EH (cell line): ENCODE measurements around the gene CAGE1.
A peak's percentile ranks its signal among the peaks of the same experiment; 100 is the strongest.
"Not testable (repeated sequence)": the region's sequence is repeated elsewhere in the genome, so short reads cannot be mapped to it uniquely, and the experiment has no call there.

Experiments
- DNase-seq: peaks from one replicate; pipeline ENCODE4 v3.0.0-alpha.2; 2015; ENCODE audit warnings: low read depth

The CAGE1 gene

DNA sequence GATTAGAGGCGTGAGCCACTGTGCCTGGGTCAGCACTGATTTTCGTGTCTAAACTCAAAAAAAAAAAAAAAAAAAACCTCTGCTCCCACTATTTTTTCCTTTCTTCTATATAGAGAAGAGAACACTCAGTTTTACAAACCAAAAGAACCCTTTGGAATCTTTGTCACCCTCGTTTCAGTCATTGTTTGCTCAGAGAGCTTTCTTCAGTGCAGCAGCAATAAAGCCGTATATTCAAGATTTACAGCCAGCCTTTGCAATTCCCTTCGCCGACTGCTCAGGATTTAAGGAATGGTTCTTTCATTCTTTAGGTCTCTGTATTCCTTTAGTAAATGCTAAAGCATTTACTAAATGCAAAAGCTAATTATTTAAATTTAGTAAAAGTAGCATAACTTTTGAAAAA is 20.2 kb upstream of the CAGE1 start:
- DNase-seq: no peak

DNA sequence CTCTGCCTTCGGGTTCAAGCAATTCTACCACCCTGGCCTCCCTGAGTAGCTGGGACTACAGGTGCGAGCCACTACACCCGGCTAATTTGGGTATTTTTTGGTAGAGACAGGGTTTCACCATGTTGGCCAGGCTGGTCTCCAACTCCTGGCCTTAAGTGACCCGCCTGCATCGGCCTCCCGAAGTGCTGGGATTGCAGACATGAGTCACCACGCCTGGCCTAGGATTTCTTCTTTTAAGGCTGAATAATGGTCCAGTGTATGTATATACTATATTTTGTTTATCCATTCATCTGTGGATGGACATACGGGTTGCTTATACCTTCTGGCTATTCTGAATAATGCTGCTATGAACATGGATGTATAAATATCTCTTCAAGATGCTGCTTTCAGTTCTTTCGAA is 17.2 kb upstream of the CAGE1 start:
- DNase-seq: no peak

DNA sequence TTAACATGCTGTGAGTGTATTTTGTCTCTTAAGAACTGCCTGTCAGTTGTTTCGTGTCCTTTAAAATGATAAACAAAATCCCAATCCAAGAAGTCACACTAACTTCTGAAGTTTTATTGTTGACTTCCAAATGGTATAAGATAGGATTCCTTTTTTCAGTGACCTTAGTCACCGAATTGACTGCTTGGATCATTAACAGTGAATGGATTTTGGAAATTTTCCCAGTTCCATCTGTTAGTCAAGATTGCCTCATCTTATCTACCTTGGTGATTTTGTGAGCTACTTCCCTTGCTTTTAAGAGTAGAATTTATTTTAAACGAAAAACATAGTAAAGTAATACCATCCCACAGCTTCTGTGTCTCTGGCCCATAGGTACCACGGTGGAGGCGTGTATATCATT is 15.0 kb upstream of the CAGE1 start:
- DNase-seq: no peak

DNA sequence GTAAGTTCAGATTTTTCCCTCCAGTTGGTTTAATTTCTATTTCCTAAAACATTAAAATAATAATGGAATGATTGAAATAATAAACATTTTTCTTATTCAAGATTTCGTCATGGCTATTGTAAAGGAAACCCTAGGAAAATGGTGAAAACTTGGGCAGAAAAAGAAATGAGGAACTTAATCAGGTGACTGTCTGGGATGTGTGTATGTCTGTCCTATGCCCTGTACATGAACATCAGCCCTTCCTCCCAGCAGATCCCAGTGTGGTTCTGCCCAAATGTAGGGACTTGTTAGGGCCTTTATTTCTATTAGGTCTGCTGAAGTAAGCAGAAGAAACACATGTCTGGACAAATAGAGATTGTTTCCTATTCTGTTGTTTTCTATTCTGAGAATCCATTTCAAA is 13.2 kb upstream of the CAGE1 start:
- no peak for DNase-seq

DNA sequence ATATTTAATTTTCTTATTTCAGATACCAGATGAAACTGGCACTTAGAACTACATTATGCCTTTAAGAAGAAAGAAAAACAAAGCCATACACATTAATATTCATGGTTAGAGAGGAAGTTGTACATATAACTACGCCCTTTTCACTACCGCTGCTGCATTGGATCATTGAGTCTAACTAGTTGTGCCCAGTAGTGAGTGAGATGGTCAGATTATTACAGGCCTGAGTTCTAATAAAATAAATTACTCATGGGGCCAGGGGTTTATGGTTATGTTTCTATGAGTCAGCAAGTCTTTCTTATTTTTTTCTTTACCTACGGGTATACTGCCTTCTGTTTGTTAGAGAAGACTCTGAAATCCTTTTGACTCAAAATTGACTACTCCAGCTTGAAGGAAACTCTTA is 11.5 kb upstream of the CAGE1 start:
- peak; percentile 49 for DNase-seq

DNA sequence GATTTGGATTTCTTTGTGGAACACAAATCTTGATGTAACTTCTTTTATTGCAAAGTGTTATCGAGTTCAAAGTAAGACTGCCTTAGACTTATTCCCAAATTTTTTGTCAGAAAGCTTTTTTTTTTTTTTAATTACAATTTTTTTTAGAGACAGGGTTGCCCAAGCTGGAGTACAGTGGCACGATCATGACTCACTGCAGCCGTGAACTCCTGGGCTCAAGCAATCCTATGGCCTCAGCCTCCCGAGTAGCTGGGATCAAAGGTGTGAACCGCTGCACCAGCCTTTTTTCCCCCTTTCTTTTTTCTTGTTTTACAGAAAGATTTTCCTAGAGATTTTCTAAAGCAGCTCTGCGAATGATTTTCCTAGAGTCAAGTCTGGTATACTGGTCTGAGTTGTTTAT is 2.9 kb upstream of the CAGE1 start:
- peak; percentile 9 for DNase-seq

DNA sequence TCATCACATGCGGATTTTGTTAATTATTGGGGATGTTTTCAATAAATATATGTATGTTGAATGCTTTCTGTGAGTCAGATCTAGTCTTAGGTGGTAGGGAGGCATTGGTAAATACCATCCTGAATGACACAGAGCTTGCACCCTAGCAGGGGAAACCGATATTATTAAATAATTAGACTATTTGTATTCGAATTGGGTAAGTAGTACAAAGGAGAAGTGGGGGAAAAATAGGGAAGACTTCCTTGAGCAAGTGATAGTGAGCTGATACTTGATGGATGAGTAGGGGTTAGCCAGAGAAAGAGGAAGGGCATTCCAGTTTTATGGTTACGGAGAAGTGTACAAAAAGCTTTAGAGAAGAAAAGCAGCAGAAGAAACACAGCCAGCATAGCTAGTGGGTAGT is 1.6 kb upstream of the CAGE1 start:
- DNase-seq: peak; percentile 8

DNA sequence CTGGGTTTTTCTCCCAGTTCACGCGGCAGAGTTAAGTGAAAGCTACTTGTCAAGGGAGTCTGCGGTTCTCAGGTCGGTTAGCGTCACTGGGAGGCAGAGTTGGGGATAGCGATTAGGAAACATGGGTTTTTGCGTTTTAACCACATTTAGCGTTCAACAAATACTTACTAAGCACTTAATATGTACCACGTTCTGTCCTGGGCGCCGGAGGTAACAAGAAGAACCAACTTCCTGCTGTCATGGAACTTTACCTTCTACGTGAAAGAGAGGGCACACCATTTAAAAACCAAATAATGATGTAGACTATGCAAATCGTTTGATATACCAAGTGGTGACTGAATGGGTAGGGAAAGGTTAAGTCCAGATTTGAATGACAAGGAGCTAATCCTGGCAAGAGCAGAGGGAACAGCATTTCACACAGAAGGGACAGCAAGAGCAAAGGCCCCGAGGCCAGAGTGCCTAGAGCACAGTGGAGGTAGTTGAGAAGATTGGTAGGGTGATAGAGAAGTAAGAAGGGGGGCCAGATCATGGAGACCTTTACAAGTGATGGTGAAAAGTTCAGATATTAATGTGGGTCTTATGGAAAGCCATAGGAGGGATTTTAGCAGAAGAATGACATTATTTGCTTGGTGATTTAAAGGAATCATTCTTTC is 810 bp upstream of the CAGE1 start:
- no peak for DNase-seq

DNA sequence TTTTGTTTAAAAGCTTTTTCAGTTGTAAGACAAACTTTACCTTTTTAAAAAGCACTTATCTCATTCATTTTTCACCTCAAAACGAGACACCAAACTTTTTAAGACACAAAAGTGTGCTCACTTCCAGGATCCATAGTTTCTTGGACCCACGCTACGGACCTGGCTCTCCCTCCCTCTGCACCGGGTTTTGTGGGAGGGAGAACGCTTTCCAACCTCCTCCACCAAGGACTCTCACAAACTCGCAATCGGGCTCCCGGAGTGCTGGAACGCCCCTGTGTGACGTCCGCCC is 436 bp downstream of the CAGE1 start:
- no peak for DNase-seq

DNA sequence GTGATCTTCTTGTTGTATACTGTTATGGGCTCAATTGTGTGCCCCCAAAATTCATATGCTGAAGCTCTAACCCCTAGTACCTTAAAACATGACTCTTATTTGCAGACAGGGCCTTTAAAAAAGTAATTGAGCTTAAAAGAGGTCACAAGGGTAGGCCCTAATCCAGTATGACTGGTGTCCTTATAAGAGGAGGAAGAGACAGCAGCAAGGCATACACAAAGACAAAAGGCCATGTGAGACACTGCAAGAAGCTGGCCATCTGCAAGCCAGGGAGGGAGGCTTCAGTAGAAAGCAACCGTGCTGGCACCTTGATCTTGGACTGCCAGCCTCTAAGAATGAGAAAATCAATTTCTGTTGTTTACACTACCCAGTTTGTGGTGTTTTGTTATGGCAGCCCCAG is 8.4 kb downstream of the CAGE1 start:
- no peak for DNase-seq

DNA sequence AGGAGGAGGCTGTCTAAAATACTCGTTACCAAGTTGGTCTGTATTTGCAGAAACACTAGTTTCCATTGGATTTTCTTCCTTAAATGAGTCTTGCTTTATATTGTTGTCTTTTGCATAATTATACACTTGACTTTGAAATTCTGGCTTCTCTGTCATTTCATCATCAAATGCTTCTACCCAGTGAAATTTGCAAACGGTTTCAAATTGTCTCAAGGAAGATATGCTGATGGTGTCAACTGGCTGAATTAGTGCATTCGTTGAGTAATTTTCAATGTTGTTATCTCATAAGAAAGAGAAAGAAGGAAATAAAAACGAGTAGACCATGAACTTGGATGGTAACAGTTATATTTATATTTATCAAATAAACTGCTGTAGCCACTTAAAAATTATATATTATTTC is 10.8 kb downstream of the CAGE1 start:
- DNase-seq: no peak

DNA sequence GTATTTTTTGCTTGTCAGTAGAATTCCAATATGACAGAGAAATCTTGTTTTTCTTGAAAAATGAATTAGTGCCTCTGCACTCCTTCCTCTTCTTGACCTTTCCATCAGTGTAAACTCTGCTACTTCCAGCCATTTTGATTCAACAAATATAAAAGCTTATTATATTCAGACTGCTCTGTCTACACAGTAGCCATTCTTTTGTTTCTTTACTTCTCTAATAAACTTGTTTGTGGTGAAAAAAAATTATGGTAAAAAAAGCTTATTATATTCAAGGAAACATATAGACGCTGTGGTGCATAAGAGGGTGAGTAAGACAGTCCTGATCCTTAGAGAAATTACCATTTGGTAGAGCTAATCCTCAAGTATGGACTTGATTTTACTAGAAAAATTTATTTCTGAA is 11.6 kb downstream of the CAGE1 start:
- DNase-seq: no peak

DNA sequence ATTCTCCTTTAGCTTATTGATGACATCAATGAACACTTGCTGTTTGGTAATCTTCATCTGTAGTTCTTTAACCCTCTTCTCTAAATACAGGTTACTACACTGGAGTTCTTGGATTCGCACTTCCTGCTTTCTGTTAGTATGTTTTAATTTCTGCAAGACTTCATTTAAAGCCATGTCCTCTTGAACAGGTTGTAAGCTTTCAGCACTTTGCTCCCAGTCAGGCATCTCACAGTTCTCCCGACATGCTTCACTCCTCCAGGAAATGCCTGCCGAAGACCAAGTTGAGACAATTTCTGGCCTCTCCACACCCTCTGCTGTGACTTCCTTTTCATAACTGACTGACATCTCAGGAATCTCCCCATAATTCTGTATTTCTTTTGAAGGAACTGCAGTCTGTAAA is 15.8 kb downstream of the CAGE1 start:
- DNase-seq: peak; percentile 8

DNA sequence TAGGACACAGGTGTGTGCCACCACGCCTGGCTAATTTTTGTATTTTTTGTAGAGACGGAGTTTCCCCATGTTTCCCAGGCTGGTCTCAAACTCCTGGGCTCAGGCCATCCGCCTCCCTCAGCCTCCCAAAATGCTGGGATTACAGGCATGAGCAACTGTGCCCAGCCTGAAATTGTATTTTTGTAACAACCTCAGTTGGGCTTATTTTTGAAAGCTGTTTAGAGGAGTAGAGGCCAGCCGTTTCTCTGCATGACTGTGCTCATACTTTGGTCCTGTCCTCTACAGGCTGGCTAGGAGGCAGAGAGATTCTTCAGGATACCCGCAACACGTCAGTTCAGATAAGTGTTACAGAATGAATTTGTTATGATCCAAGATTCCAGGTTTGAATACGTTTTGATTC is 22.1 kb downstream of the CAGE1 start:
- no peak for DNase-seq

DNA sequence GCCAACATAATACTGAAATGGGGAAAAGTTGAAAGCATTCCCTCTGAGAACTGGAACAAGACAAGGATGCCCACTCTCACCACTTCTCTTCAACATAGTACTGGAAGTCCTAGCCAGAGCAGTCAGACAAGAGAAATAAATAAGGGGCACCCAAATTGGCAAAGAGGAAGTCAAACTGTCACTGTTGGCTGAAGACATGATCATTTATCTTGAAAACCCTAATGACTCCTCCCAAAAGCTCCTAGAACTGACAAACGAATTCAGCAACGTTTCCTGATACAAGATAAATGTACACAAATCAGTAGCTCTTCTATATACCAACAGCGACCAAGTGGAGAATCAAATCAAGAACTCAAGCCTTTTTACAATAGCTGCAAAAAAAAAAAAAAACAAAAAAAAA is 37.6 kb downstream of the CAGE1 start:
- DNase-seq: not testable (repeated sequence)

DNA sequence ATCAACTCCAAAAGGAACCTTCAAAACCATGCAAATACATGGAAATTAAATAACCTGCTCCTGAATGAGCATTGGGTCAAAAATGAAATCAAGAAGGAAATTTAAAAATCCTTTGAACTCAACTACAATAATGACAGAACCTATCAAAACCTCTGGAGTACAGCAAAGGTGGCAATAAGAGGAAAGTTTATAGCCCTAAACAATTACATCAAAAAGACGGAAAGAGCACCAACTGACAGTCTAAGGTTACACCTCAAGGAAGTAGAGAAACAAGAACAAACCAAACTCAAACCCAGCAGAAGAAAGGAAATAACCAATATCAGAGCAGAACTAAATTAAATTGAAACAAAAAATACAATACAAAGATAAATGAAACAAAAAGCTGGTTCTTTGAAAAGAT is 39.0 kb downstream of the CAGE1 start:
- not testable (repeated sequence) for DNase-seq

DNA sequence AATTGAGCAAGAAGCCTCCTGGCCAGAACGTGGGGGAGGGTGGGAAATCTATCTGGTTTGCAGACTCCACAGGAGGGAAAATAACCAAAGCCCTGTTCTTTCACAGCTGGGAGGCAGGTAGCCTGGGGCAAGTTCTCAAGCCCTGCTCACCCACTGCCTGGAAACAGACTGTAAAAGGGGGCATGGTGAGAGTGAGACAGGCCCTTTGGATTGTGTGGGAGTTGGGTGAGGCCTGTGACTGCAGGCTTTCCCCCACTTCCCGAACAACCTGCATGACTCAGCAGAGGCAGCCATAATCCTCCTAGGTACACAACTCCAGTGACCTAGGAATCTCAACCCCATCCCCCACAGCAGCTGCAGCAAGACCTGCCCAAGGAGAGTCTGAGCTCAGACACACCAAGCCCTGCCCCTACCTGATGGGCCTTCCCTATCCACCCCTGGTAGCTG is 42.0 kb downstream of the CAGE1 start:
- peak; percentile 22 for DNase-seq

DNA sequence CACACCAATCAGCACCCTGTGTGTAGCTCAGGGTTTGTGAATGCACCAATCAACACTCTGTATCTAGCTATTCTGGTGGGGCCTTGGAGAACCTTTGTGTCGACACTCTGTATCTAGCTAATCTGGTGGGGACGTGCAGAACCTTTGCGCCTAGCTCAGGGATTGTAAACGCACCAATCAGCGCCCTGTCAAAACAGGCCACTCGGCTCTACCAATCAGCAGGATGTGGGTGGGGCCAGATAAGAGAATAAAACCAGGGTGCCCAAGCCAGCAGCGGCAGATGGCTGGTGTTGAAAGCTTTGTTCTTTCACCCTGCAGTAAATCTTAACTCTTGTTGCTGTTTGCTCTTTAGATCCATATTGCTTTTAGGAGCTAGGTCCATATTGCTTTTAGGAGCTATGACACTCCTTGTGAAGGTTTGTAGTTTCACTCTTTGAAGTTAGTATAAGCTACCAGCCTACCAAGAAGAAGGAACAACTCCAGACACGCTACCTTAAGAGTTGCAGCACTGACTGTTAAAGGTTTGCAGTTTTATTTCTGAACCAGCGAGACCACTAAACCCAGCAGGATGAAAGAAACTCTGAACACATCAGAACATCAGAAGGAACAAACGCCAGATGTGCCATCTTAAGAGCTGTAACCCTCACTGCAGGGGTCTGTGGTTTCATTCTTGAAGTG is 44.6 kb downstream of the CAGE1 start:
- not testable (repeated sequence) for DNase-seq

DNA sequence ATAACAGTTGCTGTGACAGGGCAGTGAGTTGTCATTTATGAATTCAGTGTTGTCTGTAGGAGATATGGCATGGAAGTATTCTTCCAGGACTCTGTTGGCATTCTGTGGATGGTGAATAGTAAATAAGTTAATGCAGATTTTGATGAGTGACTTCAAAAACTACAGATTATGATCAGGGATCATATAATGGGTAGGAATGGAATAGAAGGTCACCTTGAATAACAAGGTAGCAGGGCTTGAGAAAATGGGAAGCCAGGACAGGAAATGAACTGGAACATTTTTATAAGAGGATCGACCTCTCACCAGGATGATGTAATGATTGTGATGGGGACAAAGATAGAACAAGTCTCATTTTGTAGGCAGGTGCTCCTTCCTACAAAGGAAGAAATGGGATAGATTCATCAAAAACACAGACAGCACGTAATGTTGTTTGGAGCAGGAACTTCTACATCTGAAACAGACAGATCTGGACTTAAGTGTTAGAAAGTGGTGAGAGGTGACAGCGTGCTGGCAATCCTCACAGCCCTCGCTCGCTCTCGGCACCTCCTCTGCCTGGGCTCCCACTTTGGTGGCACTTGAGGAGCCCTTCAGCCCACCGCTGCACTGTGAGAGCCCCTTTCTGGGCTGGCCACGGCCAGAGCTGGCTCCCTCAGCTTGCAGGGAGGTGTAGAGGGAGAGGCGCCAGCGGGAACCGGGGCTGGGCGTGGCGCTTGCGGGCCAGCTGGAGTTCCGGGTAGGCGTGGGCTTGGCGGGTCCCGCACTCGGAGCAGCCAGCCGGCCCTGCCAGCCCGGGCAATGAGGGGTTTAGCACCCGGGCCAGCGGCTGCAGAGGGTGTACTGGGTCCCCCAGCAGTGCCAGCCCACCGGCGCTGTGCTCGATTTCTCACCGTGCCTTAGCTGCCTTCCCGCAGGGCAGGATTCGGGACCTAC is 45.7 kb downstream of the CAGE1 start:
- DNase-seq: no peak

DNA sequence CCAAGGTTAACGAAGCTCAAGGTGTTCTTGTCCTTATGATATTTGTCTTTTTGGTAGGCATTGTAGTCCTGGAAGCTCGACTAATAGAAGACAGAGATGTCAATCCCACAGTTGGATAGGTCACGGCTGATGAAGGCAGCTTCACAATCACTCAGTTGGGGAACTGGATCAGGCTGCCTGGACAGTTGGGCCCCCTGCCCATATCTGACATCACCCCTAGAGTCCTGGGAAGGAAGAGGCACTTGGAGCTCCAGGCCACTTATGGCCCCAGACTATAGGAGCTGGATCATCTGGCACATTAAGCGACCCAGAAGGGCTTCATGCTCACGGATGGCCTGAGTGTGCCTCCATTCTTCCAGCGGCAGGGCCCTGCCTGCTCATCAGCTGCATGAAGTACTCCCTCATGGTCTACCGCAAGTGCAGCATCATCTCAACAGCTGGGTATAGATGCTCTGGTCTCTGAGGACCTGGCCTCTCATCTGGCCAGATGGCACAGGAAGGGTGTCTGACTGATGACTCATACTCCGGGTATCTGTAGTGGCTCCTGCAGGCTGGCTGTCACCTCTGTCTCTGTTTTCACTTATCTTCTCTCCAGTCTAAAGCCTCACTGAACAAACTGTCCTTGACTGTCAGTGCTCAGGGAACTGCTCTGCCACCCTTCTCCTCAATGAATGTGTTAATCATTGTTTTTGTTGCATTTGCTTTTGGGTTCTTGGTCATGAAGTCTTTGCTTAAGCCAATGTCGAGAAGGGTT is 47.4 kb downstream of the CAGE1 start:
- peak; percentile 39 for DNase-seq

DNA sequence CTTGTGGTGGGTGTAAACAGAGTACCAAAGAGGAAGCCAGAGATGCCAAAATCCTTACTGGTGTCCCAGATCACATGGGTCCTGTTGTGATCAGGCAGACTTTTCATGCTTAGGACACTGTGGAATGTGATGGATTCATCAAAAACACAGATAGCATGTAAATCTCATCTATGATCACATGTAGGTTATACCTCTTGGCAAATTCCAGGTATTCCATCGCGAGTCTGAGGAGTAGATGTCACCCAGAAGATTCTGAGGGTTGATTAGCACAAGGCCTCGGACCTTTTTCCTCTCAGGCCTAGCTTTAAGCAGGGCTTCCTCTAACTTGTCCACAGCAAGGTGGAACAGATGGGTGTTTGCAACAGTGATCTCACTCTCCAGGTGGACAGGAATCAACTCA is 48.3 kb downstream of the CAGE1 start:
- no peak for DNase-seq

DNA sequence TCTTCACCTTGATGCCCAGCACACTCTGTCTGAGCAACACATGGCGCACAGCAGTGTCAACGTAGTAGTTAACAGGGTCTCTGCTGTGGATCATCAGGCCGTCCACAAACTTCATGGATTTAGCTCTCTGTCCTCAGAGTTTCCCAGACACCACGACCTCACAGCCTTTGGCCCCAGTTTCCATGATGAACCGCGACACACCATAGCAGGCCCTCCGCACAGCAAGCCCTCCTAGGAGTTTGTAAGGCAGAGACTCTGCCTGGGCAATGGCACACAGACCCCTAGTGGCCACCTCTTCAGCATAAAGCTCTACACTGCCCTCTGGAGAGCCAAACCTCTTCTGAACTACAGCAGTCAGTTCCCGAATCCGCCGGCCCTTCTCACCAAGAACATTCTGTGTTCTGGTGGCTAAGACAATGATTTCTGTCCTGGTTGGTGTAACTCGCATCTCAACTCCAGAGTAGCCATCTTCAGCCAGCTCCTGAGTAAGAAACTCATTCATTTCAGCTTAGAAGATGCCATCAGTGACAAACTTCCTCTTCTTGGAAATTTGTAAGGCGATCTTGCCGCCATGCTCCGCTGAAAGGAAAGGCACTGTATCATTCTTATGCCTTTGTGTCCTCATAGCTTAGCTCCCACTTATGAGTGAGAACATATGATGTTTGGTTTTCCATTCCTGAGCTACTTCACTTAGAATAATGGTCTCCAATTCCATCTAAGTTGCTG is 50.4 kb downstream of the CAGE1 start:
- peak; percentile 30 for DNase-seq
